Measurements from ENCODE around the gene TNFAIP8. TPM values are rescaled to one million over a fixed set of nuclear protein-coding genes. Genes with fewer than 3 reads are reported as not detected.

The TNFAIP8 gene
- total and polyA plus RNA-seq, 9 of the 15 experiments (the other 6 are each of a cell fraction or from before 2014, with no cell fraction given) = 29.9 to 52.2 (median 44.8) TPM

DNA sequence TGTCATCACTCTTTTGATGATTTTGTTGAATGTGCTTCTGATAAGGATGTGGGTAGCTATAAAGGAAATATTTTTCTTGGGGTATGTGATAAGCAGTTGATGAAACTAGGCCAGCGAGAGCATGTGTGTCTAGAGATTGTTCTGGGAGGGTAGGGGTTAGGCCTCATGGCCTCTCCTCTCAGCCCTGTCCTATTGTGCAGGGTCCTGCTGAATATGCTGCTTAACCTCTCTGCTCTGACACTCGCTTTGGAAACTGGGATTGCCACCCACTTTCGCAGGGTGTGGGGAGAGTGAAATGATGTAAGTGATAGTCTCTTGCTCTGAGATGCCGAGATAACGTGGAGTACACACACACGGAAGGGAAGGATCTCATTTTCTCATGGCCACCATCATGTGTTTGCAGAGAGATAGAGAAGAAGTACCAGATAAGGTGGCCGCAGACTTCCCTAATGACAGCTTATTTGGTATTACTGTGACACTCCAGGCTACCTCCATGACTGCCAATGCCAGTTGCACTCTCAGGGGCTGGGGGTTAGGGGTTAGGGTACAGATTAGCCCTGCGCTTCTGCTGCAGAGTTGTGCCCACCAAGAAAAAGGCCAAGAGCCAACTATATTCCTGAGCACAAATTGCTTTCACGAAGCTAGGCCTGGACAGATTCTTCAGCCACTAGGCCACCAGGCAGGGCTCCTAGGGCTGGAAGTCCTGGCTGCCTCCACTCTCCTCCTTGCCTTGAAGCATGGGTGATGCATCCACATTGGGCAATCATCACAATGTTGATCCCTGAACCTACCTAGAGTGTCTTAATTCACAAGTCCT, 25.2 kb upstream of the TNFAIP8 start (continued):
- TF ChIP-seq, protein P1, sequence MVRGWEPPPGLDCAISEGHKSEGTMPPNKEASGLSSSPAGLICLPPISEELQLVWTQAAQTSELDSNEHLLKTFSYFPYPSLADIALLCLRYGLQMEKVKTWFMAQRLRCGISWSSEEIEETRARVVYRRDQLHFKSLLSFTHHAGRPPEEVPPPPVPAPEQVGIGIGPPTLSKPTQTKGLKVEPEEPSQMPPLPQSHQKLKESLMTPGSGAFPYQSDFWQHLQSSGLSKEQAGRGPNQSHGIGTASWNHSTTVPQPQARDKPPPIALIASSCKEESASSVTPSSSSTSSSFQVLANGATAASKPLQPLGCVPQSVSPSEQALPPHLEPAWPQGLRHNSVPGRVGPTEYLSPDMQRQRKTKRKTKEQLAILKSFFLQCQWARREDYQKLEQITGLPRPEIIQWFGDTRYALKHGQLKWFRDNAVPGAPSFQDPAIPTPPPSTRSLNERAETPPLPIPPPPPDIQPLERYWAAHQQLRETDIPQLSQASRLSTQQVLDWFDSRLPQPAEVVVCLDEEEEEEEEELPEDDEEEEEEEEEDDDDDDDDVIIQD (CRISPR knock-in tag; IDR thresholded peaks at IDR 0.05) = peak; percentile 26; the same call in 1 of the 2 replicates
- no peak for TF ChIP-seq ARID2 (IDR thresholded peaks at IDR 0.05)
- TF ChIP-seq, protein P2, sequence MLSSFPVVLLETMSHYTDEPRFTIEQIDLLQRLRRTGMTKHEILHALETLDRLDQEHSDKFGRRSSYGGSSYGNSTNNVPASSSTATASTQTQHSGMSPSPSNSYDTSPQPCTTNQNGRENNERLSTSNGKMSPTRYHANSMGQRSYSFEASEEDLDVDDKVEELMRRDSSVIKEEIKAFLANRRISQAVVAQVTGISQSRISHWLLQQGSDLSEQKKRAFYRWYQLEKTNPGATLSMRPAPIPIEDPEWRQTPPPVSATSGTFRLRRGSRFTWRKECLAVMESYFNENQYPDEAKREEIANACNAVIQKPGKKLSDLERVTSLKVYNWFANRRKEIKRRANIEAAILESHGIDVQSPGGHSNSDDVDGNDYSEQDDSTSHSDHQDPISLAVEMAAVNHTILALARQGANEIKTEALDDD (IDR thresholded peaks at IDR 0.05) = peak; percentile 91
- peak; percentile 57; the same call in 1 of the 2 replicates for TF ChIP-seq TCFL5 (CRISPR knock-in tag; conservative IDR thresholded peaks at IDR 0.05)
- TF ChIP-seq EP400 (IDR thresholded peaks at IDR 0.05) = peak; percentile 84
- TF ChIP-seq FOXJ2 (tag; IDR thresholded peaks at IDR 0.05) = peak; percentile 86
- TF ChIP-seq, protein P3, sequence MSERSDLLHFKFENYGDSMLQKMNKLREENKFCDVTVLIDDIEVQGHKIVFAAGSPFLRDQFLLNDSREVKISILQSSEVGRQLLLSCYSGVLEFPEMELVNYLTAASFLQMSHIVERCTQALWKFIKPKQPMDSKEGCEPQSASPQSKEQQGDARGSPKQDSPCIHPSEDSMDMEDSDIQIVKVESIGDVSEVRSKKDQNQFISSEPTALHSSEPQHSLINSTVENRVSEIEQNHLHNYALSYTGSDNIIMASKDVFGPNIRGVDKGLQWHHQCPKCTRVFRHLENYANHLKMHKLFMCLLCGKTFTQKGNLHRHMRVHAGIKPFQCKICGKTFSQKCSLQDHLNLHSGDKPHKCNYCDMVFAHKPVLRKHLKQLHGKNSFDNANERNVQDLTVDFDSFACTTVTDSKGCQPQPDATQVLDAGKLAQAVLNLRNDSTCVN (CRISPR knock-in tag; IDR thresholded peaks at IDR 0.05) = peak; percentile 75
- TF ChIP-seq, protein P4, sequence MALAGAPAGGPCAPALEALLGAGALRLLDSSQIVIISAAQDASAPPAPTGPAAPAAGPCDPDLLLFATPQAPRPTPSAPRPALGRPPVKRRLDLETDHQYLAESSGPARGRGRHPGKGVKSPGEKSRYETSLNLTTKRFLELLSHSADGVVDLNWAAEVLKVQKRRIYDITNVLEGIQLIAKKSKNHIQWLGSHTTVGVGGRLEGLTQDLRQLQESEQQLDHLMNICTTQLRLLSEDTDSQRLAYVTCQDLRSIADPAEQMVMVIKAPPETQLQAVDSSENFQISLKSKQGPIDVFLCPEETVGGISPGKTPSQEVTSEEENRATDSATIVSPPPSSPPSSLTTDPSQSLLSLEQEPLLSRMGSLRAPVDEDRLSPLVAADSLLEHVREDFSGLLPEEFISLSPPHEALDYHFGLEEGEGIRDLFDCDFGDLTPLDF (CRISPR knock-in tag; IDR thresholded peaks at IDR 0.05) = no peak
- peak; percentile 91 for TF ChIP-seq MEIS2 (IDR thresholded peaks at IDR 0.05; ENCODE audit: partially characterized antibody)
- peak; percentile 99 for TF ChIP-seq DPF2 (IDR thresholded peaks at IDR 0.05)
- peak; percentile 99 for TF ChIP-seq SMAD4 (CRISPR knock-in tag; conservative IDR thresholded peaks at IDR 0.05)
- TF ChIP-seq, protein P5, sequence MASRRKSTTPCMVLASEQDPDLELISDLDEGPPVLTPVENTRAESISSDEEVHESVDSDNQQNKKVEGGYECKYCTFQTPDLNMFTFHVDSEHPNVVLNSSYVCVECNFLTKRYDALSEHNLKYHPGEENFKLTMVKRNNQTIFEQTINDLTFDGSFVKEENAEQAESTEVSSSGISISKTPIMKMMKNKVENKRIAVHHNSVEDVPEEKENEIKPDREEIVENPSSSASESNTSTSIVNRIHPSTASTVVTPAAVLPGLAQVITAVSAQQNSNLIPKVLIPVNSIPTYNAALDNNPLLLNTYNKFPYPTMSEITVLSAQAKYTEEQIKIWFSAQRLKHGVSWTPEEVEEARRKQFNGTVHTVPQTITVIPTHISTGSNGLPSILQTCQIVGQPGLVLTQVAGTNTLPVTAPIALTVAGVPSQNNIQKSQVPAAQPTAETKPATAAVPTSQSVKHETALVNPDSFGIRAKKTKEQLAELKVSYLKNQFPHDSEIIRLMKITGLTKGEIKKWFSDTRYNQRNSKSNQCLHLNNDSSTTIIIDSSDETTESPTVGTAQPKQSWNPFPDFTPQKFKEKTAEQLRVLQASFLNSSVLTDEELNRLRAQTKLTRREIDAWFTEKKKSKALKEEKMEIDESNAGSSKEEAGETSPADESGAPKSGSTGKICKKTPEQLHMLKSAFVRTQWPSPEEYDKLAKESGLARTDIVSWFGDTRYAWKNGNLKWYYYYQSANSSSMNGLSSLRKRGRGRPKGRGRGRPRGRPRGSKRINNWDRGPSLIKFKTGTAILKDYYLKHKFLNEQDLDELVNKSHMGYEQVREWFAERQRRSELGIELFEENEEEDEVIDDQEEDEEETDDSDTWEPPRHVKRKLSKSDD (conservative IDR thresholded peaks at IDR 0.05; ENCODE audit: low read length) = 0 out of 2 replicates have a peak, but pooled peaks have one; percentile 28
- TF ChIP-seq NCOR1 (IDR thresholded peaks at IDR 0.05) = peak; percentile 96
- TF ChIP-seq CTBP1 (IDR thresholded peaks at IDR 0.05; ENCODE audit: borderline replicate concordance) = peak; percentile 99
- TF ChIP-seq, protein P6, sequence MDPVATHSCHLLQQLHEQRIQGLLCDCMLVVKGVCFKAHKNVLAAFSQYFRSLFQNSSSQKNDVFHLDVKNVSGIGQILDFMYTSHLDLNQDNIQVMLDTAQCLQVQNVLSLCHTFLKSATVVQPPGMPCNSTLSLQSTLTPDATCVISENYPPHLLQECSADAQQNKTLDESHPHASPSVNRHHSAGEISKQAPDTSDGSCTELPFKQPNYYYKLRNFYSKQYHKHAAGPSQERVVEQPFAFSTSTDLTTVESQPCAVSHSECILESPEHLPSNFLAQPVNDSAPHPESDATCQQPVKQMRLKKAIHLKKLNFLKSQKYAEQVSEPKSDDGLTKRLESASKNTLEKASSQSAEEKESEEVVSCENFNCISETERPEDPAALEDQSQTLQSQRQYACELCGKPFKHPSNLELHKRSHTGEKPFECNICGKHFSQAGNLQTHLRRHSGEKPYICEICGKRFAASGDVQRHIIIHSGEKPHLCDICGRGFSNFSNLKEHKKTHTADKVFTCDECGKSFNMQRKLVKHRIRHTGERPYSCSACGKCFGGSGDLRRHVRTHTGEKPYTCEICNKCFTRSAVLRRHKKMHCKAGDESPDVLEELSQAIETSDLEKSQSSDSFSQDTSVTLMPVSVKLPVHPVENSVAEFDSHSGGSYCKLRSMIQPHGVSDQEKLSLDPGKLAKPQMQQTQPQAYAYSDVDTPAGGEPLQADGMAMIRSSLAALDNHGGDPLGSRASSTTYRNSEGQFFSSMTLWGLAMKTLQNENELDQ (CRISPR knock-in tag; IDR thresholded peaks at IDR 0.05; ENCODE audit: borderline replicate concordance) = no peak
- peak; percentile 78; the same call in 1 of the 2 replicates for TF ChIP-seq HDAC8 (tag; IDR thresholded peaks at IDR 0.05)
- no peak for TF ChIP-seq ZNF77 (CRISPR knock-in tag; IDR thresholded peaks at IDR 0.05)
- TF ChIP-seq MTA1 (IDR thresholded peaks at IDR 0.05; ENCODE audit: borderline replicate concordance) = peak; percentile 94
